ENCODE measurements around the gene DOCK4.

Gene DOCK4

DNA sequence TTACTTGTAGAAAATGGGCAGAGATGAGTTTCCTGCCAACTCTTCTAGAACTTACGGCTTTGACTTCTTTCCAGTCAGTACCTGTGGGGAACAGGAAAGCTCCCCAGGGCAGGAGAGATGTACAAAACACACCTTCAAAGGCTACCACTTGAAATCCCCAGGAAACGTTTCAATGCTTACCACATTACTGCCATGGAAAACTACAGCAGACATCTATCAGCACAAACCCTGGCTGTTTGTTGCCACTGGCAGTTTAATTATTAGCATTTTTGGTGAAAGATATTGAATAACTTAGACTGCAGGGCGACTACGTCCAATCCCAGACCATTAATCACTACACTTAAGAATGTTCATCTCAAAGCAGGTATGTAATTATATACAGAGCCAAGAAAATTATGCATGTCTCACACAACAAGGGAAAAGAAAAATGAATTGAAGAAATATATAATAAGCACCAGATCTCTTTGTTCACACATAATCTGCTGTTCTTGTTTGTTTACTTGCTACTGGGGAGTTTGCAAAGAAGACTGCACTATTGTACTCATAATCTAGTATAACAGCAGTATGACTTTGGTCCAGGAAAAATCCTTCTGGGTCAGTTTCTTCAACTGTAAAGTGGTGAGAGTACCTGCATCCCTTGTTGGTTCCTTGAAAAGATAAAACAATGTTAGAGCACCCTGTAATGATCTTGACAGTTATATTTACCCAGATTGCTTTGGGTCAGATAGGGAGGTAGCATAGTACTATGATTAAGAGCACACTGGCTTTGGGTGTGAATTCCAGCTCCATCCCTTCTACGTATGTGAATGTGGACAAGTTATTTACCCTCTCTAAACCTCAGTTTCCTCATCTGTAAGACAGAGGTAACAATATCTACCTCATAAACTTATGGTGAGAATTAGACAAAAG is 138.3 kb downstream of the DOCK4 start:
- no peak for TF ChIP-seq ZBTB7A (IDR thresholded peaks at IDR 0.05; ENCODE audit: low read depth)
- TF ChIP-seq, protein P1, sequence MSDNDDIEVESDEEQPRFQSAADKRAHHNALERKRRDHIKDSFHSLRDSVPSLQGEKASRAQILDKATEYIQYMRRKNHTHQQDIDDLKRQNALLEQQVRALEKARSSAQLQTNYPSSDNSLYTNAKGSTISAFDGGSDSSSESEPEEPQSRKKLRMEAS (IDR thresholded peaks at IDR 0.05): no peak

GRCh38 chr7:112067200-112067599 is 139.0 kb downstream of the DOCK4 start:
- TF ChIP-seq FOXM1 (IDR thresholded peaks at IDR 0.05; ENCODE audit: borderline replicate concordance, low read depth) (no peak), EGR1 (IDR thresholded peaks at IDR 0.05) (no peak), USF1 (IDR thresholded peaks at IDR 0.05) (no peak), NFIC (IDR thresholded peaks at IDR 0.05) (no peak), EP300 (IDR thresholded peaks at IDR 0.05; ENCODE audit: borderline replicate concordance) (no peak), REST (IDR thresholded peaks at IDR 0.05; ENCODE audit: low read depth) (no peak), CREB1 (IDR thresholded peaks at IDR 0.05; ENCODE audit: low read depth) (no peak), TAF1 (IDR thresholded peaks at IDR 0.05; ENCODE audit: low read depth) (no peak), YY1 (IDR thresholded peaks at IDR 0.05; ENCODE audit: low read depth) (no peak), CEBPB (IDR thresholded peaks at IDR 0.05) (no peak)
- TF ChIP-seq, protein P1 (IDR thresholded peaks at IDR 0.05): no peak

DNA sequence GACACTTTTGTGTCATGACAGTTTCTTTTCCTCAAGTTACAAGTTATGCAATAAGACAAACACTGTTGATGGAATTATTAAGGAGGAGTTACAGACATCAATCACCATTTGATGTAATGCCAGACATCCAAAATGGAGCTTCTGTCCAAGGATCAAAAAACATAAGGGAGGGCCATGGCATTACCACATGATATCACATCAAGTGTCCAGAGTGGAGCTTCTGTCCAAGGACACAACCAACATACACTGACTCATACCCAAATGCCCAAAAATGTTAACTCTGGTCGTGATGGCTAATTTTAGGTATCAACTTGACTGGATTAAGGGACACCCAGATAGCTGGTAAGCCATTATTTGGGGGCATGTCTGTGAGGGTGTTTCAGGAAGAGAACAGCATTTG is 140.4 kb downstream of the DOCK4 start:
- TF ChIP-seq CREB1 (IDR thresholded peaks at IDR 0.05; ENCODE audit: low read depth) (no peak), FOXM1 (IDR thresholded peaks at IDR 0.05; ENCODE audit: borderline replicate concordance, low read depth) (no peak), TAF1 (IDR thresholded peaks at IDR 0.05; ENCODE audit: low read depth) (no peak), EGR1 (IDR thresholded peaks at IDR 0.05) (no peak), YY1 (IDR thresholded peaks at IDR 0.05; ENCODE audit: low read depth) (no peak), ZBTB7A (IDR thresholded peaks at IDR 0.05; ENCODE audit: low read depth) (no peak), USF1 (IDR thresholded peaks at IDR 0.05) (no peak), REST (IDR thresholded peaks at IDR 0.05; ENCODE audit: low read depth) (no peak), TEAD4 (IDR thresholded peaks at IDR 0.05) (no peak), EP300 (IDR thresholded peaks at IDR 0.05; ENCODE audit: borderline replicate concordance) (no peak), NFIC (IDR thresholded peaks at IDR 0.05) (no peak), RAD21 (IDR thresholded peaks at IDR 0.05; ENCODE audit: low read depth) (no peak), TCF12 (IDR thresholded peaks at IDR 0.05; ENCODE audit: low read depth) (no peak), CEBPB (IDR thresholded peaks at IDR 0.05) (no peak)
- TF ChIP-seq, protein P1 (IDR thresholded peaks at IDR 0.05): no peak

DNA sequence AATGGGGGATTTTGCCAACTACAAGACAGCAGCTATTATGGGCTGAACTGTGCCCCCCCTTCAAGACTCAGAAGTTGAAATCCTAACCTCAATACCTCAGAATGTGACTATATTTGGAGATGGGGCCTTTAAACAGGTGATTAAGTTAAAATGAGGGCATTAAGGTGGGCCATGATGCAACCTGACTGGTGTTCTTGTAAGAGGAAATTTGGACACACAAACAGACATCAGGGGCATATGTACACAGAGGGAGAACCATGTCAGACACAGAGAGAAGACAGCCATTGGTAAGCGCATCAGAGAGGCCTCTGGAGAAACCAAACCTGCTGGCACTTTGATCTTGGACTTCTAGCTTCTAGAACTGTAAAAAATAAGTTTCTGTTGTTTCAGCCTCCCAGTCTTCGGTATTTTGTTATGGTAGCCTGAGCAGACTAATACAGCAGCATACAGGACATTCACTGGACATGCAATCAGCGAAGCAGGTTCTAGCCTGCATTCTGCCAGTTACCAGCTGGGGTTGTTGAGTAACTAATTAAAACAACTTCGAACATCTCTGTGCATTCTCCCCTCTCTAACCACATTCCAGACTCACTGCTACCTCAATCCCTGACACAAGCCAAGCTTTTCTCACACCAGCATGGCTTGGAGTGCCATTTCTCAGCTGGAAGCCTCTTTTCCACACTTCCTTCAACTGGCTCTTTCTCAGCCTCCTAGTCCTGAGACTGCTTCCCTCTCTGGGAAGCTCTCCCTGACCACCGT is 141.4 kb downstream of the DOCK4 start:
- TF ChIP-seq CEBPB (IDR thresholded peaks at IDR 0.05) (no peak), EP300 (IDR thresholded peaks at IDR 0.05; ENCODE audit: borderline replicate concordance) (no peak), ZBTB7A (IDR thresholded peaks at IDR 0.05; ENCODE audit: low read depth) (no peak), CREB1 (IDR thresholded peaks at IDR 0.05; ENCODE audit: low read depth) (no peak), YY1 (IDR thresholded peaks at IDR 0.05; ENCODE audit: low read depth) (no peak), USF1 (IDR thresholded peaks at IDR 0.05) (no peak), TEAD4 (IDR thresholded peaks at IDR 0.05) (no peak), EGR1 (IDR thresholded peaks at IDR 0.05) (no peak), TAF1 (IDR thresholded peaks at IDR 0.05; ENCODE audit: low read depth) (no peak), RAD21 (IDR thresholded peaks at IDR 0.05; ENCODE audit: low read depth) (no peak), FOXM1 (IDR thresholded peaks at IDR 0.05; ENCODE audit: borderline replicate concordance, low read depth) (no peak), NFIC (IDR thresholded peaks at IDR 0.05) (no peak), TCF12 (IDR thresholded peaks at IDR 0.05; ENCODE audit: low read depth) (no peak)
- TF ChIP-seq, protein P1 (IDR thresholded peaks at IDR 0.05): no peak
